Uterine smooth muscle cell (primary cell): Measurements from ENCODE around the gene SULT2A1. TPM values are rescaled to one million over a fixed set of nuclear protein-coding genes. Genes with fewer than 3 reads are reported as not detected.

ENCODE experiments used
- total RNA-seq: library from RNA; depleted of rRNA; stranded (reverse); fragments of >200 nt; gene quantifications from 2 replicates; pipeline ENCODE4 v1.2.3, GENCODE V29; 2014

SULT2A1 gene, protein sequence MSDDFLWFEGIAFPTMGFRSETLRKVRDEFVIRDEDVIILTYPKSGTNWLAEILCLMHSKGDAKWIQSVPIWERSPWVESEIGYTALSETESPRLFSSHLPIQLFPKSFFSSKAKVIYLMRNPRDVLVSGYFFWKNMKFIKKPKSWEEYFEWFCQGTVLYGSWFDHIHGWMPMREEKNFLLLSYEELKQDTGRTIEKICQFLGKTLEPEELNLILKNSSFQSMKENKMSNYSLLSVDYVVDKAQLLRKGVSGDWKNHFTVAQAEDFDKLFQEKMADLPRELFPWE
- total RNA-seq = not detected in 2 replicates

DNA sequence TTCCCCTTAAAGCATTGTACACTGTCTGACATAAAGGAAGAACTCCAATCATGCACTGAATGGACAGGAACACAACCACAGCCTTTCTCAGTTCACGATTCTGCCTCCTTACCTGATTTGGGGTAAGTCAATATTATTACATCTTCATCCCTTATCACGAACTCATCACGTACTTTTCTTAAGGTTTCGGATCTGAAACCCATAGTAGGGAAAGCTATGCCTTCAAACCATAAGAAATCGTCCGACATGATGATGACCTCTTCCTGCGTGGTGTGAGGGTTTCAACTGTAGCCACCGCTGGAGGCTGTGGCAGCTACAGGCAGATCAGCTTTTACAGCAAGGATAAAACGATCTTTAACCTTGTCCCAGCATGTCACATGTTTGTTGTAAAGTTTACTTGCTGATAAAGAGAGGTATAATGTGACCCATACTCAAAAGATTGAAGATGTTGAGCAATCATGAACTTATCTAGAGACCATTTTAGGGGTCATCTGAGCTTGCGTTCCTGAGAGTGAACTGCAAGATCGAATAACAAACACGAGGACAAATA, at the start of gene SULT2A1:
Gene SULT2A1, minus strand, starts transcription at position 306 of the 550 bp plus-strand sequence. Its CDS starts 58 bp downstream, at position 248.

DNA sequence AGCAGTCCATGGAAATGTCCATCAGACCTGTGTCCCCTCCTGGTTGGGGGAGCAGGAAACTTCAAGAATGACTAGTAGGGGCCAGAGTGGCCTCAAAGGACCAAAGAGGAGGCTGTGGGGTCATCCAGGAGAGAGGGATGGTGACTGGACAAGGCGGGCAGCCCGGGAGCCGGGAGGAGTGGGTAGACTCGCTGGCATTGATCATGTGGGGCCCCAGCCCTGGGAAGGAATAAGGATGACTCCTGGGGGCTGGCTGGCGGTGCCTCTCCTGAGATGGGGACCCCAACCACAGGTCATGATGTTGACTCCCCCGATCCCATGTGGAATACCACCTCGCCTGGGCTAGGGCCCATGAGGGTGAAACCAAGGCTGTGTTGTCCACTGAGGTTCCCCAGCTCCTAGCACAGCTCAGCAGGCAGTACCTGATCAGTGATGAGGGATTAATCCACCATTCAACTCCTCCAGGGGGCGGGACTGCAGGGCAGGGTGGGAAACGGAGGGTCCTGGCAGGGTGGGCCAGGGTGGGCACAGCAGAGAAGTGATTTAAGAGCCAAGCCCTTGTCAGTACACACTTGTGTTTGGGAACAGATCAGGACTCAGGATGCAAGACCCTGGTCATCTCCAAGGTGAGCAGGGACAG, 27.3 kb downstream of the SULT2A1 start, which contains the start of gene TPRX2:
Gene TPRX2, plus strand, starts transcription at position 590 of the 640 bp plus-strand sequence. Its CDS starts 12 bp downstream, at position 602.

DNA sequence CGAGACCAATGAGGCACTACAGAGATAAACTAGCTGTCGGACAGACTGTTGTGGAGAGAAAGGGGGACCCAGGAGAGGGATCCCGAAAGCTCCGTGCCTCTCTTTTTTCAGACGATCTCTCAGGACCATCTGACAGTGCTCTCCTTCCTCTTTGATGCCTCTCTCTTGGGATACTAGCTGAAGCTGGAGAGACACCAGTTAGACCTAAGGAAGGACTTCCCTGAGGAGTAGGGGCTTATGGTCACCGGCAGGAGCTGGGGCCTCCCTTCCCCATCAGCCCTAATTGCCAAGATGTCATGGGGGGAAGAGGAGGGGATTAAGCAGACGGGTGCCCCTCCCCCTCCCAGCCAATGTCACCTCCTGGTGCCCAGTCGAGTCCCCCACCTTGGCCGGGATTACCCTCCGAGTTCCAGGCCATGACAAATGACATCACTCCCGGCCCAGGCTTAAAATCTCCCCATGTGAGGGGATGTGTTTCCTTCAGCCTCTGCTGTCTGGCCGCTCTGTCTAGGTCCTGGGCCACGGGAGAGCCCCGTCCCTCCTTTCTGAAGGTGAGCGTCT, 64.6 kb downstream of the SULT2A1 start, which contains the start of gene CRX:
Gene CRX, plus strand, starts transcription at position 478 of the 561 bp plus-strand sequence. CDS start 12,507 bp downstream, outside the sequence.

Other genes with a start within 250 kb of the SULT2A1 start
- gene EHD2, start 172.9 kb downstream of the SULT2A1 start, total RNA-seq = 126 and 164 TPM in 2 replicates
- gene NOP53, start 140.8 kb downstream of the SULT2A1 start, total RNA-seq = 47.3 and 74.6 TPM in 2 replicates
- gene SELENOW, start 107.6 kb downstream of the SULT2A1 start, total RNA-seq = 126 and 159 TPM in 2 replicates
- not detected in 2 replicates for gene TPRX1, start 81.8 kb downstream of the SULT2A1 start, total RNA-seq
- gene CRX, start 64.4 kb downstream of the SULT2A1 start, total RNA-seq = not detected in 2 replicates
- not detected in 2 replicates for gene TPRX2, start 27.1 kb downstream of the SULT2A1 start, total RNA-seq
- gene BSPH1, start 105.9 kb upstream of the SULT2A1 start, total RNA-seq = not detected in 2 replicates
- gene ELSPBP1, start 108.3 kb upstream of the SULT2A1 start, total RNA-seq = not detected in 2 replicates
- not detected in 2 replicates for gene CABP5, start 157.8 kb upstream of the SULT2A1 start, total RNA-seq
- 3.2 and 4.6 TPM in 2 replicates for gene PLA2G4C, start 224.5 kb upstream of the SULT2A1 start, total RNA-seq